ENCODE data around the gene WNK1.

- TF ChIP-seq POLR2A (IDR thresholded peaks at IDR 0.05; ENCODE audit: low read depth, low read length) (no peak), TAF1 (IDR thresholded peaks at IDR 0.05; ENCODE audit: borderline replicate concordance, low read depth, low read length) (no peak), POLR2AphosphoS5 (IDR thresholded peaks at IDR 0.05; ENCODE audit: low read depth, low read length) (no peak)
Observed at GRCh38 chr12:938810-939209, 186.4 kb downstream of the WNK1 start.
